GM12875 (cell line): Measurements from ENCODE around the gene SLC17A7.
"Not testable (repeated sequence)": the region's sequence is repeated elsewhere in the genome, so short reads cannot be mapped to it uniquely, and the experiment has no call there.

ENCODE experiments used
- H3K4me3 ChIP-seq: one replicate; pipeline ENCODE4 v1.5.1; 2011; ENCODE audit warnings: low read depth, low read length, control low read depth
- TF ChIP-seq, protein P1 (sequence below): IDR thresholded peaks from 2 replicates; pipeline ENCODE4 v1.5.1; 2011; ENCODE audit warnings: low read depth, mild to moderate bottlenecking, control low read depth, inconsistent platforms, low read length, moderate library complexity, borderline replicate concordance; ENCODE audit not compliant: insufficient read depth

Gene SLC17A7

DNA sequence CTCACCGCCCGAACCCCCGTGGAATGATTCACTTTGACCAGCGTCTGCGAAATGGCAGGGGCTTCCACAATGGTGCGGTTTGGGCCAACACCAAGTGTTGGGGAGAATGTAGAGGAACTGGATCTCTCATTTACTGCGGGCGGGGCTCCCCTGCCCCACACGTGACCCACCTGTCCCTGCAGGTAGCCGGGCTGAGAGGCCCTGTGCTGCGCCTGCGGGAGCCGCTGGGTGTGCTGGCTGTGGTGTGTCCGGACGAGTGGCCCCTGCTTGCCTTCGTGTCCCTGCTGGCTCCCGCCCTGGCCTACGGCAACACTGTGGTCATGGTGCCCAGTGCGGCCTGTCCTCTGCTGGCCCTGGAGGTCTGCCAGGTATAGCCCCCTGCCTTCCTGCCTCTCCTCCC lies 26.9 kb upstream of the SLC17A7 start:
- TF ChIP-seq, protein P1, sequence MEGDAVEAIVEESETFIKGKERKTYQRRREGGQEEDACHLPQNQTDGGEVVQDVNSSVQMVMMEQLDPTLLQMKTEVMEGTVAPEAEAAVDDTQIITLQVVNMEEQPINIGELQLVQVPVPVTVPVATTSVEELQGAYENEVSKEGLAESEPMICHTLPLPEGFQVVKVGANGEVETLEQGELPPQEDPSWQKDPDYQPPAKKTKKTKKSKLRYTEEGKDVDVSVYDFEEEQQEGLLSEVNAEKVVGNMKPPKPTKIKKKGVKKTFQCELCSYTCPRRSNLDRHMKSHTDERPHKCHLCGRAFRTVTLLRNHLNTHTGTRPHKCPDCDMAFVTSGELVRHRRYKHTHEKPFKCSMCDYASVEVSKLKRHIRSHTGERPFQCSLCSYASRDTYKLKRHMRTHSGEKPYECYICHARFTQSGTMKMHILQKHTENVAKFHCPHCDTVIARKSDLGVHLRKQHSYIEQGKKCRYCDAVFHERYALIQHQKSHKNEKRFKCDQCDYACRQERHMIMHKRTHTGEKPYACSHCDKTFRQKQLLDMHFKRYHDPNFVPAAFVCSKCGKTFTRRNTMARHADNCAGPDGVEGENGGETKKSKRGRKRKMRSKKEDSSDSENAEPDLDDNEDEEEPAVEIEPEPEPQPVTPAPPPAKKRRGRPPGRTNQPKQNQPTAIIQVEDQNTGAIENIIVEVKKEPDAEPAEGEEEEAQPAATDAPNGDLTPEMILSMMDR: no peak
- H3K4me3 ChIP-seq: no peak overlapping the region

DNA sequence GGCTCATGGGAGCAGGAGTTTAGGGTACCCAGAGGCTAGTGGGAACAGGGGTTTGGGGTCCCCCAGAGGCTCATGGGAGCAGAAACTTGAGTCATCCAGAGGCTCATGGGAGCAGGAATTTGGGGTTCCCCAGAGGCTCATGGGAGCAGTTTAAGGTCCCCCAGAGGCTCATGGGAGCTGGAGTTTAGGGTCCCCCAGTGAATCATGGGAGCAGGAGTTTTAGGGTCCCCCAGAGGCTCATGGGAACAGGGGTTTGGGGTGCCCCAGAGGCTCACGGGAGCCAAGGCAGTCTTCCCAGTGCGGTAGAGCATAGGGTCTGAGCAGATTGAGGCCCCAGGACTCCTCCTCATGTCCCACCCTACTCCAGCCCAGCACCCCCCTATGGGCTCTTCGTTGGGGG lies 24.0 kb upstream of the SLC17A7 start:
- TF ChIP-seq, protein P1: no peak
- H3K4me3 ChIP-seq: no peak overlapping the region

DNA sequence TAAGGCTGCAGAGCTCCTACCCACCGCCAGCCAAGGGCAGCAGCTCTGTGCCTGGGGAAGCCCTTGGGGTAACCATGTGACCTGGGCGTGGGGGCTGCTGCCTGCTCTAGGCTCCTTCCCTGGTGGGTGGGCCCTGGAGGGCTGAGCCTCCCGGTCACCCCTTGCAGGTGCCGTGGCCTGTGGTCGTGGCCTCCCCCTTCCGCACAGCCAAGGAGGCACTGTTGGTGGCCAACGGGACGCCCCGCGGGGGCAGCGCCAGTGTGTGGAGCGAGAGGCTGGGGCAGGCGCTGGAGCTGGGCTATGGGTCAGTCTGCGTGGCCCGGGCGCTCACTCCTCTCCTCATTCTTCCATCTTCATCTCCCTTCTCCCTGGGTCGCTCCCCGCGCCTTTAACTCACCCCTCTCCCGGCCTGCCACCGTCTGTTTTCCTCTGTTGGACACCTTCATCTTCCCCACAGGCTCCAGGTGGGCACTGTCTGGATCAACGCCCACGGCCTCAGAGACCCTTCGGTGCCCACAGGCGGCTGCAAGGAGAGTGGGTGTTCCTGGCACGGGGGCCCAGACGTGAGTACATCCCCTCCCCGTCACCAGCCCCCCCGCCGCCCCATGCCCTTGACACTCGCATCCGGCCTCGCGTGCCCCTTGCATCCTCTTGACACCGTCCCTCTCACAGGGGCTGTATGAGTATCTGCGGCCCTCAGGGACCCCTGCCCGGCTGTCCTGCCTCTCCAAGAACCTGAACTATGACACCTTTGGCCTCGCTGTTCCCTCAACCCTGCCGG lies 22.8 kb upstream of the SLC17A7 start:
- TF ChIP-seq, protein P1: no peak
- no peak overlapping the region for H3K4me3 ChIP-seq

DNA sequence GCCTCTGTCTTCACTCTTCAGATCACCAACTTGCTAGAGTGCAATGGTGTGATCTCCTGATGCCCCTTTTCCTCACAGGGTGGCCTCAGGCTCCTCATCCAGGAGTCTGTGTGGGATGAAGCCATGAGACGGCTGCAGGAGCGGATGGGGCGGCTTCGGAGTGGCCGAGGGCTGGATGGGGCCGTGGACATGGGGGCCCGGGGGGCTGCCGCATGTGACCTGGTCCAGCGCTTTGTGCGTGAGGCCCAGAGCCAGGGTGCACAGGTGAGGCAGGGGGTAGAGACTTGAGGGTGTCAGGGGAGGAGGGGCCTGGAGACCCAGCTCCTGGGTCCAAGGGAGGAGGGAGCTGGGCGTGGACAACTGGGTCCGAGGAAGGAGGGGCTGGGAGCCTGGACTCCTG lies 21.2 kb upstream of the SLC17A7 start:
- TF ChIP-seq, protein P1: no peak
- H3K4me3 ChIP-seq: no peak overlapping the region

DNA sequence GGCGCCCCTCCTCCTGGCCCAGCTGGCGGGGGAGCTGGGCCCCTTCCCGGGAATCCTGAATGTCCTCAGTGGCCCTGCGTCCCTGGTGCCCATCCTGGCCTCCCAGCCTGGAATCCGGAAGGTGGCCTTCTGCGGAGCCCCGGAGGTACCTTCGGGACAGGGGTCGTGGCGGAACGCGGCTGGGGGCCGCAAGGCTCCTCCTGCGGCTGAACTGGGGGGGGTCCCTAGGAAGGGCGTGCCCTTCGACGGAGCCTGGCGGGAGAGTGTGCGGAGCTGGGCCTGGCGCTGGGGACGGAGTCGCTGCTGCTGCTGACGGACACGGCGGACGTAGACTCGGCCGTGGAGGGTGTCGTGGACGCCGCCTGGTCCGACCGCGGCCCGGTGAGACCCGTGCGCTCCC lies 20.3 kb upstream of the SLC17A7 start:
- H3K4me3 ChIP-seq: no peak overlapping the region

DNA sequence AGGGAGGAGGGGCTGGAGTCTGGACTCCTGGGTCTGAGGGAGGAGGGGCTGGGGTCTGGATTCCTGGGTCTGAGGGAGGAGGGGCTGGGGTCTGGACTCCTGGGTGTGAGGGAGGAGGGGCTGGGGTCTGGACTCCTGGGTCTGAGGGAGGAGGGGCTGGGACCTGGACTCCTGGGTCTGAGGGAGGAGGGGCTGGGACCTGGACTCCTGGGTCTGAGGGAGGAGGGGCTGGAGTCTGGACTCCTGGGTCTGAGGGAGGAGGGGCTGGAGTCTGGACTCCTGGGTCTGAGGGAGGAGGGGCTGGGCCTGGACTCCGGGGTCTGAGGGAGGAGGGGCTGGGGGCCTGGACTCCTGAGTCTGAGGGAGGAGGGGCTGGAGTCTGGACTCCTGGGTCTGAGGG lies 19.8 kb upstream of the SLC17A7 start:
- H3K4me3 ChIP-seq: not testable (repeated sequence)

More for the DNA sequence above, 20.3 kb upstream of the SLC17A7 start:
- TF ChIP-seq, protein P1: no peak

DNA sequence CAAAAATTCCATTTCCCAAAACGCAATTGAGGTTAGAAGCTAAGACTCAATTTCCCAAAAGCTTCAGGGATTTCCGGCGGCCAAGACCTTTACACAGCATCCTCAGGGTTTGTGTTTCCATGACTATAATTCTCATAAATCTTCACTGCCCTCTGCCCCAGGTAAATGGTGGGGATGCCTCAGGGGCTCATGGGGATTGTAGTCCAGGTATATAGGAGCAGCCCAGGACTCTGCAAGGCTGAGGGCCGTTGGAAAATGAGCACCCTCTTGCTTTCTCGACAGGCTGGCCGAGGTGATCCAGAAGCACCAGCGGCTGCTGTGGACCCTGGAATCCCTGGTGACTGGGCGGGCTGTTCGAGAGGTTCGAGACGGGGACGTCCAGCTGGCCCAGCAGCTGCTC lies 18.1 kb upstream of the SLC17A7 start:
- no peak overlapping the region for H3K4me3 ChIP-seq
- TF ChIP-seq, protein P1: no peak
